Measurements from ENCODE around the gene CCNL2.

Gene CCNL2

DNA sequence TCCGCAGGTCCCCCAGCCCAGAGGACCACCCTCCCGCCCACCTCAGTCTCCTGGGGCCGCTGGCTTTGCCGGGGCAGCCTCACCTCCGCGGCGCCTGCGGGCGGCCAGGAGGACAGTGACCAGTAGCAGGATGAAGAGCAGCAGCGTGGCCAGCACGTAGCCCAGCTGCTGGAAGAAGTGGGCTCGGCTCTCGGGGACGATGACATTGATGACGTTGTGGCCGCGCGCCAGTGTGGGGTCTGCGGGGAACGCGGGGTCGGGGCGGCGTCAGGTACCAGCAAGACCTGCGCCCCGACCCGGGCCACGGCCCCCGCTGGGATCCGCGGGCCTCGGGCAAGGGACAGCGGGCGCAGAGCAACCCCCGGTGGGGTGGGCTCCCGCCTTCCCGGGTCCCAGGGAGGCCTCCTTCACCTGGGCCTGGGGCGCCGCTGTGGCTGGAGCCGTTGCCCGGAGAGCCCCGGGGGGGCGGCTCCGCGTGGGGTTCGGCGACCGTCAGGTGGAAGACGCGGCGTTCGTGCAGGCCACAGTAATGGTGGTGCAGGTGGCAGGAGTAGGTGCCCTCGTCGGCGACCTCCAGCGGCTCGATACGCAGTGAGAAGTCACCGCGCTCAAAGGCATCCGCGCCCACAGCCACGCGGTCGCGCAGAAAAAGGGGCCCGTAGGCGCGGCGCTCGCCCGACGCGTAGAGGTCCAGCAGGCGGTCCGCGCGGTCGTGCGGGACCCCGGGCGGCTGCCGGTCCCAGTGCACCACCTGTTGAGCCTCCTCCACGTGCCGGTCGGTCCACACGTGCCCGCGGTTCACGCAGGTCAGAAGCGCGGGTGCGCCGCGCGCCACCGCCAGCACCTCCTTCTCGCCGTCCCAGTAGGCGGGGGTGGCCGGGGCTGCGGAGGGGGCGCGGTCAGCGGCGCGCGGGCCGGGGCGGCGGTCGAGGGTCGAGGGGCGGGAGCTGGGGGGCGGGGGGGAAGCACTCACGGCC, 44.6 kb downstream of the CCNL2 start:
- no peak for DNase-seq

GRCh38 chr1:1353389-1354151, 45.6 kb downstream of the CCNL2 start:
- no peak for DNase-seq

DNA sequence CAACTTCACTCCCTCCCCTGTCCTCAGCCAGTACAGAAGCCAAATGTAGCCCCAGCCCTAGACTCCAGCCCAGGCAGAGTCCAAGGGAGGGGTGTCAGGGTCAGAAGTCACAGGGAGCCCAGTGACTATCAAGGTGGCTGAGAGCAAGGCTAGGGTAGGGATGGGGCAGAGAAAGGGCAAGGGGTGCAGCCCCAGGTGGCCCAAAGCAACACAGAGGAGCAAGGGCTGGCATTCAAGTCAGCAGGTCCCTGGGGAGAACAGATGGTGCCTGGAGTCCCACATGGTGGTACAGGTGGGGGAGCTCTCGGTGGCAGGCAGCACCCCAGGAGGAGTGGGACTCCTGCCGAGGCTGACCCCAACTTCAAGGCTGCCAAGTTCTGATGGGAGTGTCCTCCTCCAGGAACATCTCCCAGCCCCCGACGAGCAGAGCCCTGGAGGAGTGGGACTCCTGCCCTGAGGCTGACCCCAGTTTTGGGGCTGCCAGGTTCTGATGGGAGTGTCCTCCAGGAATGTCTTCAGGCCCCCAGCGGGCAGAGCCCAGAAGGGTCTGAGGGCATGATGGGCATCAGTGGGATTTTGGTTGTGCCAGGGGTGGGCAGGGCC, 46.2 kb downstream of the CCNL2 start:
- no peak for DNase-seq

DNA sequence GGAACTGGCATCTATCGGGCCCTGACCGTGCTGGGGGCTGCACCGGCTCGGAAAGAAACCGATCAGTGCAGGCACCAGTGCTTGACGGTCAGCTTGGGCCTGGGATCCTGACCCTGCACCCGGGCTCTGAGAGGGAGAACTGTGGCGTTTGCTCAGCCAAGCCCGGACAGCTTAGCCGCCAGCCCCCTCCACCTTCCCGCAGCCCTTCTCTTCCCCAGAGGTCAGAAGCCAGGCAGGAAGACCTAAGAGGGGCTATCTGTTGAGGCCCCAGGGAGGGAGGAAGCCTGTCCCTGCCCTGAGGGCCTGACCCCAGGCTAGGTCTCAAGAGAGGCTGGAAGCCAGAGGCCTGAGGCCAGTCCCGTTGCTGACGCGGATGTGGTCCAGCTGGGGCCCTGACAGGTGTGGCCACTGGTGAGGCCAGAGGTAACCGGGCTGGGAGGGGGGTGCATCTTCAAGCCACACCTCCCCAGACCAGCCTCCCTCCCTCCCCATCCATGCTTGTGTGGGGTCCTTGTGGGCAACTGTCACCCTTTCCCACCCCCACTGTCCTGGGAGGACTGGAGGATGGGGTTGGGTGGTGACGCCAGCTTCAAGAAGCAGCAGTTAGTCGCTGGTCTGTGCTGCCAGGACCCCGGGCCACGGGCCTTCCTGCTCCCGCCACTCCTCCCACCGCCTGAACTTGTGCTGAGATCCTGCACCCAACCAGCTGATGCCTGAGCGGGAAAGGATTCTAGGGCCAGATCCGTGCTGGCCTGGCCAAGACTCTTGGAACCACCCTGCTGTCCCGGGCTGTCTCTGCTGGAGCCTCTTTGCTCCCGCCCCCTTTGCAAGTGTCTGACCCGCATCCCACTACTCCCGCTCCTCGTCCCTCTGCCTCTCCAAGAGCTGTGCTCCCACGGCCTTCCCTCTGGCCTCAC, 47.4 kb downstream of the CCNL2 start:
- DNase-seq: no peak

DNA sequence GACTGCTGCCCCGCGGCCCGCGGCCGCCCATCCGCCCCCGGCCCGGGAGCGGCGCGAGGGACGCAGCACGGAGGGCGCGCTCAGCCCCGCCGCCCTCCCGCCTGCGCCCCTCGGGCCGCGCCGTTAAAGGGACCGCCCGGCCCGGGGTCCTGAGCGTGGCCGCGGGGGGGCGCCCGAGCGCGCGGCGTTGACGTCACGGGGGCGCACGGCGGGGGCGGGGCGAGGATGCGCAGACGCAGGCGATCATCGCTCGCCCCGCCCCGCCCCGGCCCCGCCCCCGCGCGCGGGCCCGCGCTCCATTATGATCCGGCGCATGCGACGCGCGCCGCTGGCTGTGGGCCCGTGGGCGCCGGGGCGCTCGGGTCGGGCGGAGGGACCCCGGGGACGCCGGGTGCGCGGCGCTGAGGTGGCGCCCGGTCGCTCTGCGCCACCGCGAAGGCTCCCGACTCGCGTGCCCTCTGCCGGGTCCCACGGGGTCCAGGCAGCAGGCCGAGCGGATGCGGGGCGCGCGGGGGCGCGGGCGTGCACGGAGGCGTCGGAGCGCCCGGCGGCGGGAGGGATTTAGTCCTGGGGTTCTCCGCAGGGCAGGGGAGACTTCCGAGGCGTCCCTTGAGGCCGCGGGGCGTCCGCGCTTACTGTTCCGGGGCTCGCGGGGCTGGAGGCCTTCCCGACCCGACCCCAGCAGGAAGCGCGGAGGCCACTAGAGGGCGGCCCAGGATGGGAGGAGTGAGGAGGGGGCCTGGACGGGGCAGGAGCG, 49.7 kb downstream of the CCNL2 start, which contains the start of gene DVL1:
DVL1 (minus strand) TSS at position 163 of the 757 bp plus-strand sequence. CDS start 353 bp downstream, outside the sequence.
- DNase-seq: peak; percentile 88

DNA sequence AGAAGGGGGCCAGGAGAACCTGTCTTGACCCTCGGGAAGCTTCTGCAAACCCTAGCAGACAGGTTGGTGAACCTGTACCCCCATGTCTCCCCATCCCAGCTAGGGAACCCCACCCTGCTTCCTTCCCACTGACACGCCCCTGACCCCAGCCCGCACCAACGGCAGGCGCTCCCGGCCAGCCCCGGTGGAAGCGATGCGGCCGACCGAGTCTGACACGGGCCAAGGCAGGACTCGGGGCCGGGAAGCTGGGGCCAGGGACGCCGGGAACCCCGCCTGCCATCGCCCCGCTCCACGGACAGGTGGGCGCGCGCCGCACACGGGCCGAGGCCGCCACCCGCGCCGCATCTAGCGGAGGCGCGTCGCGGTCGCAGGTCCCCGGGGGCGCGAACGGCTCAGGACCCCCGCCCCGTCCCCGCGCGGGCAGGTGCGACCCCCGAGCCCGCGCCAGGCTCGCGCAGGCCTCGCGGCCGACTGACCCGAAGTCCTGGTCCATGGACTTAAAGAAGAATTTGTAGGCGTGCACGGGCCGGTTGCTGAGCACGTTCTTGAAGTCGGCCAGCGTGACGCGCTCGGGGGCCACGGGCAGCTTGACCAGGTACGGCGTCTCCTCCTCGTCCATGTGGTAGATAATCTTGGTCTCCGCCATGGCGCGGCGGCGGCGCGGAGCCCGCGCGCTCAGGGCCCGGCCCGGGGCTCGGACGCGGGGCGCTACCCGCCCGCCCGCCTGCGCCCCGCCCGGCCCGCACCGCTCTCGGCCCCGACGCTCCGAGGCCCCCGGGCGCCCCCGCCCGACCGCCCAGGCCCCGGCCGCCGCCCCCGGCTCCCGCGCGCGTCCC, 50.5 kb downstream of the CCNL2 start:
- peak; percentile 67 for DNase-seq

GRCh38 chr1:1347663-1348419, 51.3 kb downstream of the CCNL2 start:
- no peak for DNase-seq

- no peak for DNase-seq
Measured at GRCh38 chr1:1347026-1347595, 52.0 kb downstream of the CCNL2 start.

GRCh38 chr1:1346501-1346890, 52.6 kb downstream of the CCNL2 start:
- no peak for DNase-seq

DNA sequence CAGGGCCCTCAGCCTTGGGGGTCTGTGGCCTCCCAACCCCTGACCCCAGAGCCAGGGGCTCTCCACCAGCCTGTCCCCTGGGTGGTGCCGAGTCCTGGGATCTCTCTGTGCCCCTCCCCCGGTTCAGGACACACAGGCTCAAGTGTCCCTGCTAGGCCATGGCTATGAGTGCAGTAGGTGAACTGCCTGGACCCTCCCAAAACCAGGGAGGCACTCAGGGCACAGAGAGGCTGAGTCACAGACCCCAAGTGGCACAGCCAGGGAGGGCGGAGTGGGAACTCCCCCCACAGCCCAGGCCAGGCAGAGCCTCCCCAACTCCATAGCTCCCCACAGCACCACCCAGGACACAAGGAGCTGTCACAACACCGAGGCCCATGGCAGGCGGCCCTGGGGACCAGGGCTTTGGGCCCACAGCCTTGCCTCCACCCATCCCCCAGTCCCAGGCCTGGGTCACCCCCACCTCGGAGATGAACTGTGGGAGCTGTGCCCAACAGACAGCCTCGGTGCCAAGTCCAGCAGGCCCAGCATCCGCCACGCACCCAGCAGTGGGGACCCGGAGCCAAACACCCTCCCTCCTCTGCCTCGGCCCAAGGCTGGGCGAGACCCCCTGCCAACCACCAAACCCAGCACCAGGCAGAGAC, 53.2 kb downstream of the CCNL2 start:
- DNase-seq: no peak

GRCh38 chr1:1345384-1345783, 53.8 kb downstream of the CCNL2 start:
- no peak for DNase-seq

- DNase-seq: peak; percentile 68
Measured at GRCh38 chr1:1344655-1345361, 54.3 kb downstream of the CCNL2 start.

DNA sequence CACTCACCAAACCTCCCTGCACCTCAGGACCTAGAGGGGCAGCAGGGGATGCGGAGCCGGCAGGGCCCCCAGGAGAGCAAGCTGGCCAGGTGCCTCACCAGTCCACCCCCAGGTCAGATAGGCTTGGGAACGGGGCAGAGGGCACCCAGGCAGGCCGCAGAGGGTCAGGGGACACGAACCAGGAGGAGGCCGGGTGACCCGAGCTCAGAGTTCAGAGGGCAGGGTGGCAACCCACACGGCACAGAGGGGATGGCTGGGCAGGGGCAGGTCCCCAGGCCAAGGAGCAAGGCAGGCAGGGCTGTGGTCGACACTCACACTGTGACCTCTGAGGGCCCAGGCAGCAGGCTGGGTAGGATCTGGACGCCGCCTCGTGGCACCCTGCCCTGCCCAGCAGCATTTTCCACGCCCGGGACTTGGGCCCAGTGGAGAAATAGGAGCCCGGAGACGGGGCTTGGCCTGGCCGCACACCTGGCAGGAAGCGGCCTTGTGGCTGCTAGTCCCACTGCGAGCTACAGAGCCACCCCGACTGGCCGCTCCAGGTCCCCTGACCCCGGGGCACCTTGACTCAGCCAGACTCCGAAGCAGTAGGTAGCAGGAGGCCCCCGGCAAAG, 55.2 kb downstream of the CCNL2 start:
- DNase-seq: no peak

- no peak for DNase-seq
Measured at GRCh38 chr1:1342584-1343115, 56.5 kb downstream of the CCNL2 start.

DNA sequence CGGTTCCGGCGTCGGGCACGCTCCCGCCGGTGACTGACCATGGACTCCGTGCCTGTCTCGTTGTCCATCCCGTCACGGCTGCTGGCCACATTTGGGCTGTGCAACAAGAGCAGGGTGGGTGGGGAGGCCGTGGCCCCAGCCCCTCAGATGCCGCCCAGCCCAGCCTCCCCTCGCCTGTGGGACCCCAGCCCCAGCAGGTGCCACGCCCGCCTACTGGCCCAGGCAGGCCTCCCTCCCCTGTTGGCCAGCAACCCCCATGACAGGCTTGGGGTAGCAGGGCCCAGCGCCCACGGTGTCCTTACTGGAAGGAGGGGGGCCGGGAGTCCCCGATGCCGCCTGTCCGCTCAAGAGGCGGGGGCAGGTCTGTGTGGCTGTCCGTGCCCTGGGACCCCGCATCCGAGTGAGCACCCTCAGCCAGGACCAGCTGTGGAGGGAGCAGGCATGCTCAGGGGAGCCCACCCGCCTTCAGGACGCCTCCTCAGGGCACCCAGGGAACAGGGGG, 57.0 kb downstream of the CCNL2 start:
- no peak for DNase-seq

- no peak for DNase-seq
Measured at GRCh38 chr1:1341549-1342021, 57.5 kb downstream of the CCNL2 start.

Measured in activated CD8-positive, alpha-beta memory T cell treated with anti-CD3 and anti-CD28 coated beads for 24 hours (primary cell).